T-helper 22 cell (primary cell): Measurements from ENCODE around the gene OLIG1.

ENCODE experiments used
- DNase-seq: peaks from one replicate; pipeline ENCODE4 v3.0.0-alpha.2; 2020; ENCODE audit warnings: low read depth

The OLIG1 gene, protein sequence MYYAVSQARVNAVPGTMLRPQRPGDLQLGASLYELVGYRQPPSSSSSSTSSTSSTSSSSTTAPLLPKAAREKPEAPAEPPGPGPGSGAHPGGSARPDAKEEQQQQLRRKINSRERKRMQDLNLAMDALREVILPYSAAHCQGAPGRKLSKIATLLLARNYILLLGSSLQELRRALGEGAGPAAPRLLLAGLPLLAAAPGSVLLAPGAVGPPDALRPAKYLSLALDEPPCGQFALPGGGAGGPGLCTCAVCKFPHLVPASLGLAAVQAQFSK

GRCh38 chr21:33069994-33070743 lies at the start of gene OLIG1:
TSS of gene OLIG1 (plus strand) at chr21:33070141. CDS start at chr21:33070247, 106 bp downstream.
- DNase-seq: no peak

- DNase-seq: no peak
Observed at GRCh38 chr21:33020558-33021100, 49.3 kb upstream of the OLIG1 start.

DNA sequence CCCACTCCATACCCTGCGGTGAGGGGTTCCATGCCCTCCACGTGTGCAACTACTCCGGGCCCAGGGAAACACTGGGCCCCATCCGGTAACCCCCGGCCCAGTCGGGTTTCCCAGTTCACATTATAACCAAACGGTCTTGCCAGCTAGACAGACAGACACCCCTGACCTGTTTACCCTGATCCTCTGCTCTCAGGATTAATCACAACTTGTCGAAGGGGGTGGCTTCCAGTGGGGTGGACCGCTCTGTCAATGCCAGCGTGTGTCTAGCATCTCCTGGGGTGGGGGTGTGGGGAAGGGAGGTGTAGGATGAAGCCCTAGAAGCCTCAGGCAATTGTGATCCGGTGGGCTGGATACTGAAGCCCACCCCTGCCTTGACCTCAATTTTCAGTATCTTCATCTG lies 48.8 kb upstream of the OLIG1 start:
- DNase-seq: no peak

DNA sequence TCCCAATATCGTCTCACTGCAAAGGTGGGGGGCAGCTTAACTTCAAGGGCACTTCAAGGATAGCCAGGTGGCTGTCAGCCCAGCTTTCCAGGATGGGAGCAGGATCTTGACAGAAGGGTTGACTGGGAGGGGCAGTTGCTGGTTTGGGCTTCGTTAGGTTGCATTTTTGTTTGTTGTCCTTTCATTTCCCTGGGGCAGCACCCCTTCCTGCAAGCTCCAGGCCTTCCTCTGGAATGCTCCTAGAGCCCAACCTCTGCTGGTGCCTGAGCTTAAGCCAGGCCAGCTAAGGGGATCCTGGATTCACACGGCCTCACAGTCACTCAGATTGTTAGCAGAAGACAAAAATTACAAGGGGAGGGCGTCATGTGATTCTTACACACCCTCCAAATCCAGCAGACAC lies 48.3 kb upstream of the OLIG1 start:
- no peak for DNase-seq

DNA sequence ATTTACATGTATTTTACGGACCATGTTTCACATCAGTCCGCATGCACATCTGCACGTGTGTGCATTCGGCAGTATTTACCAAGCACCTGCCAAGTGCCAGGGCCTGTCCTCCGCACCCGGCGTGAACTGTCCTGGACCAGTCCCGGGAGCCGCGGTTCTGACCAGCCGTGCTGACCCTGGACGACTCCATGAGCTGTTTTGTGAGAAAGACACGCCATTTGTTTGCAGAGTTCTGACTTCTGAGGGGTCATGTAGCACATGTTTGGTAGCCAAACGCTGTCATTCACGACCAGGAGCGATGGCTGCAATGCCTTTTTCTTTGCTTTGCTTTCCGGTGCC lies 47.5 kb upstream of the OLIG1 start:
- DNase-seq: no peak

- DNase-seq: no peak
Observed at GRCh38 chr21:33022828-33023573, 46.9 kb upstream of the OLIG1 start.

GRCh38 chr21:33023574-33024200 lies 46.3 kb upstream of the OLIG1 start:
- DNase-seq: no peak

DNA sequence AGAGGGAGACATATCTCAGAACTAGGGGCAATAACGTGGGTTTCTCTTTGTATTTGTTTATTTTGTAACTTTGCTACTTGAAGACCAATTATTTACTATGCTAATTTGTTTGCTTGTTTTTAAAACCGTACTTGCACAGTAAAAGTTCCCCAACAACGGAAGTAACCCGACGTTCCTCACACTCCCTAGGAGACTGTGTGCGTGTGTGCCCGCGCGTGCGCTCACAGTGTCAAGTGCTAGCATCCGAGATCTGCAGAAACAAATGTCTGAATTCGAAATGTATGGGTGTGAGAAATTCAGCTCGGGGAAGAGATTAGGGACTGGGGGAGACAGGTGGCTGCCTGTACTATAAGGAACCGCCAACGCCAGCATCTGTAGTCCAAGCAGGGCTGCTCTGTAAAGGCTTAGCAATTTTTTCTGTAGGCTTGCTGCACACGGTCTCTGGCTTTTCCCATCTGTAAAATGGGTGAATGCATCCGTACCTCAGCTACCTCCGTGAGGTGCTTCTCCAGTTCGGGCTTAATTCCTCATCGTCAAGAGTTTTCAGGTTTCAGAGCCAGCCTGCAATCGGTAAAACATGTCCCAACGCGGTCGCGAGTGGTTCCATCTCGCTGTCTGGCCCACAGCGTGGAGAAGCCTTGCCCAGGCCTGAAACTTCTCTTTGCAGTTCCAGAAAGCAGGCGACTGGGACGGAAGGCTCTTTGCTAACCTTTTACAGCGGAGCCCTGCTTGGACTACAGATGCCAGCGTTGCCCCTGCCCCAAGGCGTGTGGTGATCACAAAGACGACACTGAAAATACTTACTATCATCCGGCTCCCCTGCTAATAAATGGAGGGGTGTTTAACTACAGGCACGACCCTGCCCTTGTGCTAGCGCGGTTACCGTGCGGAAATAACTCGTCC lies 45.5 kb upstream of the OLIG1 start:
- DNase-seq: no peak

DNA sequence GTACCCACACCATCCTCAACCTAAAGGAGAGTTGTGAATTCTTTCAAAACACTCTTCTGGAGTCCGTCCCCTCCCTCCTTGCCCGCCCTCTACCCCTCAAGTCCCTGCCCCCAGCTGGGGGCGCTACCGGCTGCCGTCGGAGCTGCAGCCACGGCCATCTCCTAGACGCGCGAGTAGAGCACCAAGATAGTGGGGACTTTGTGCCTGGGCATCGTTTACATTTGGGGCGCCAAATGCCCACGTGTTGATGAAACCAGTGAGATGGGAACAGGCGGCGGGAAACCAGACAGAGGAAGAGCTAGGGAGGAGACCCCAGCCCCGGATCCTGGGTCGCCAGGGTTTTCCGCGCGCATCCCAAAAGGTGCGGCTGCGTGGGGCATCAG lies 44.8 kb upstream of the OLIG1 start:
- no peak for DNase-seq

DNA sequence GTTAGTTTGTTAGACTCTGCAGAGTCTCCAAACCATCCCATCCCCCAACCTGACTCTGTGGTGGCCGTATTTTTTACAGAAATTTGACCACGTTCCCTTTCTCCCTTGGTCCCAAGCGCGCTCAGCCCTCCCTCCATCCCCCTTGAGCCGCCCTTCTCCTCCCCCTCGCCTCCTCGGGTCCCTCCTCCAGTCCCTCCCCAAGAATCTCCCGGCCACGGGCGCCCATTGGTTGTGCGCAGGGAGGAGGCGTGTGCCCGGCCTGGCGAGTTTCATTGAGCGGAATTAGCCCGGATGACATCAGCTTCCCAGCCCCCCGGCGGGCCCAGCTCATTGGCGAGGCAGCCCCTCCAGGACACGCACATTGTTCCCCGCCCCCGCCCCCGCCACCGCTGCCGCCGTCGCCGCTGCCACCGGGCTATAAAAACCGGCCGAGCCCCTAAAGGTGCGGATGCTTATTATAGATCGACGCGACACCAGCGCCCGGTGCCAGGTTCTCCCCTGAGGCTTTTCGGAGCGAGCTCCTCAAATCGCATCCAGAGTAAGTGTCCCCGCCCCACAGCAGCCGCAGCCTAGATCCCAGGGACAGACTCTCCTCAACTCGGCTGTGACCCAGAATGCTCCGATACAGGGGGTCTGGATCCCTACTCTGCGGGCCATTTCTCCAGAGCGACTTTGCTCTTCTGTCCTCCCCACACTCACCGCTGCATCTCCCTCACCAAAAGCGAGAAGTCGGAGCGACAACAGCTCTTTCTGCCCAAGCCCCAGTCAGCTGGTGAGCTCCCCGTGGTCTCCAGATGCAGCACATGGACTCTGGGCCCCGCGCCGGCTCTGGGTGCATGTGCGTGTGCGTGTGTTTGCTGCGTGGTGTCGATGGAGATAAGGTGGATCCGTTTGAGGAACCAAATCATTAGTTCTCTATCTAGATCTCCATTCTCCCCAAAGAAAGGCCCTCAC lies 44.2 kb upstream of the OLIG1 start, which contains the start of gene OLIG2:
Gene OLIG2 (plus strand): TSS at position 447 of the 954 bp plus-strand sequence. CDS start 928 bp downstream, outside the sequence.
- DNase-seq: no peak

DNA sequence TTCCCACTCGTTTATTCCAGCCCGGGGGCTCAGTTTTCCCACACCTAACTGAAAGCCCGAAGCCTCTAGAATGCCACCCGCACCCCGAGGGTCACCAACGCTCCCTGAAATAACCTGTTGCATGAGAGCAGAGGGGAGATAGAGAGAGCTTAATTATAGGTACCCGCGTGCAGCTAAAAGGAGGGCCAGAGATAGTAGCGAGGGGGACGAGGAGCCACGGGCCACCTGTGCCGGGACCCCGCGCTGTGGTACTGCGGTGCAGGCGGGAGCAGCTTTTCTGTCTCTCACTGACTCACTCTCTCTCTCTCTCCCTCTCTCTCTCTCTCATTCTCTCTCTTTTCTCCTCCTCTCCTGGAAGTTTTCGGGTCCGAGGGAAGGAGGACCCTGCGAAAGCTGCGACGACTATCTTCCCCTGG lies 43.5 kb upstream of the OLIG1 start:
- no peak for DNase-seq

- DNase-seq: no peak
Observed at GRCh38 chr21:33026878-33027400, 43.0 kb upstream of the OLIG1 start.

GRCh38 chr21:33027401-33028286 lies 42.3 kb upstream of the OLIG1 start:
- DNase-seq: no peak

DNA sequence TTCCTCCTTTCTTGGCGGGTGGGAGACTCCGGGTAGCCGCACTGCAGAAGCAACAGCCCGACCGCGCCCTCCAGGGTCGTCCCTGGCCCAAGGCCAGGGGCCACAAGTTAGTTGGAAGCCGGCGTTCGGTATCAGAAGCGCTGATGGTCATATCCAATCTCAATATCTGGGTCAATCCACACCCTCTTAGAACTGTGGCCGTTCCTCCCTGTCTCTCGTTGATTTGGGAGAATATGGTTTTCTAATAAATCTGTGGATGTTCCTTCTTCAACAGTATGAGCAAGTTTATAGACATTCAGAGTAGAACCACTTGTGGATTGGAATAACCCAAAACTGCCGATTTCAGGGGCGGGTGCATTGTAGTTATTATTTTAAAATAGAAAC lies 41.7 kb upstream of the OLIG1 start:
- no peak for DNase-seq

- no peak for DNase-seq
Observed at GRCh38 chr21:33028773-33029384, 41.1 kb upstream of the OLIG1 start.

- no peak for DNase-seq
Observed at GRCh38 chr21:33029385-33029921, 40.5 kb upstream of the OLIG1 start.

GRCh38 chr21:33029975-33030461 lies 39.9 kb upstream of the OLIG1 start:
- no peak for DNase-seq

GRCh38 chr21:33030633-33031032 lies 39.3 kb upstream of the OLIG1 start:
- no peak for DNase-seq
